Adrenal gland (tissue), 12 donors: Measurements from ENCODE around the gene SIVA1. TPM values are rescaled to one million over a fixed set of nuclear protein-coding genes. Genes with fewer than 3 reads are reported as not detected.

ENCODE experiments used
- DNase-seq, 7 donors: peaks; one replicate each; pipeline ENCODE4 v3.0.0-alpha.2; 2019 to 2020
- H3K27ac ChIP-seq, 5 donors: fragments of 200-600 bp; sonication (generic) in 4 of 5; 1 replicate in 3 of 5; 2 replicates in 2 of 5; pipeline versions ENCODE4 v1.5.1 to v1.8.0; 2016 to 2020; ENCODE audit warnings: mild to moderate bottlenecking in 1 of 5
- H3K27me3 ChIP-seq: fragments of 200-600 bp; 2 replicates; pipeline ENCODE4 v1.8.0; 2021
- H3K36me3 ChIP-seq, 2 donors: fragments of 200-600 bp; replicated peaks in 1 of 2; 1 replicate in 1 of 2; 2 replicates in 1 of 2; pipeline versions ENCODE4 v1.5.1 to v1.8.0; 2018 to 2022
- H3K4me1 ChIP-seq, 2 donors: fragments of 200-600 bp; replicated peaks in 1 of 2; 1 replicate in 1 of 2; 2 replicates in 1 of 2; pipeline versions ENCODE4 v1.5.1 to v1.8.0; 2018 to 2021
- H3K4me3 ChIP-seq, 4 donors: fragments of 200-600 bp; sonication (generic) in 3 of 4; one replicate each; pipeline ENCODE4 v1.5.1; 2016 to 2018
- H3K9me3 ChIP-seq, 3 donors: fragments of 200-600 bp; sonication (generic) in 1 of 3; replicated peaks in 1 of 3; 1 replicate in 2 of 3; 2 replicates in 1 of 3; pipeline versions ENCODE4 v1.5.1 to v1.8.0; 2016 to 2021
- CTCF ChIP-seq, 6 experiments: fragments of 450-650 bp in 4 of 6; fragments of 200-600 bp in 2 of 6; sonication (generic) in 1 of 6; IDR thresholded peaks; 1 replicate in 5 of 6; 2 replicates in 1 of 6; pipeline versions ENCODE4 v1.5.1 to v1.8.0; 2016 to 2021; ENCODE audit warnings: antibody characterized with exemption in 6 of 6, mild to moderate bottlenecking in 2 of 6, moderate library complexity in 1 of 6
- POLR2A ChIP-seq, 2 donors: fragments of 450-650 bp; IDR thresholded peaks; one replicate each; pipeline ENCODE4 v1.6.1; 2017; ENCODE audit warnings: antibody characterized with exemption in 2 of 2, mild to moderate bottlenecking in 2 of 2, moderate library complexity in 1 of 2
- WGBS, 4 donors: extraction: QIAGEN DNeasy Blood & Tissue Kit in 2 of 4; methylation state at CpG; one replicate each; pipeline versions ENCODE4 v1.1.5 to v1.1.7; 2013 to 2017; 5-methylcytosine and 5-hydroxymethylcytosine counted together
- intact Hi-C, 2 donors: fragments of 100-400 bp; cut with DNase I; formaldehyde crosslinking; loops; one replicate each; pipeline versions ENCODE4 v1.14.1 to v1.15.0; 2022 to 2023
- polyA plus RNA-seq, 3 donors: library from polyadenylated mRNA; stranded (reverse); fragments of 200-250 nt in 2 of 3; fragments of 350-450 nt in 1 of 3; fragmentation: Illumina TruSeq in 1 of 3; extraction: RNeasy Lipid Tissue Mini Kit (QIAGEN cat#74804) in 1 of 3; gene quantifications; one replicate each; pipeline ENCODE4 v1.2.3, GENCODE V29; 2013 to 2014
- total RNA-seq, 9 donors: library from RNA; depleted of rRNA in 4 of 9; stranded (reverse); fragments of >200 nt in 4 of 9; fragments of 120-200 nt in 1 of 9; fragmentation: NEBNext Ultra II Directional in 1 of 9; extraction: Animal tissue kit (Norgen Biotek cat#: 25700) in 1 of 9; gene quantifications; one replicate each; pipeline versions ENCODE4 v1.1.0 to v1.2.4, GENCODE V29; 2013 to 2023
- donor health status: healthy with polysubstance abuse.
- donor health status: Bipolar disorder and iron deficiency.
- donor health status: DM: yes; HTN: yes; CAD: no.
- donor health status: DM: no; HTN: no; CAD: no.
- donor health status: DM: no; HTN: no; CAD: no.
- donor health status: DM: yes; HTN: yes; CAD: no.

SIVA1 gene
- total and polyA plus RNA-seq, 12 donors = 2.0 to 294 (median 83.2) TPM

DNA sequence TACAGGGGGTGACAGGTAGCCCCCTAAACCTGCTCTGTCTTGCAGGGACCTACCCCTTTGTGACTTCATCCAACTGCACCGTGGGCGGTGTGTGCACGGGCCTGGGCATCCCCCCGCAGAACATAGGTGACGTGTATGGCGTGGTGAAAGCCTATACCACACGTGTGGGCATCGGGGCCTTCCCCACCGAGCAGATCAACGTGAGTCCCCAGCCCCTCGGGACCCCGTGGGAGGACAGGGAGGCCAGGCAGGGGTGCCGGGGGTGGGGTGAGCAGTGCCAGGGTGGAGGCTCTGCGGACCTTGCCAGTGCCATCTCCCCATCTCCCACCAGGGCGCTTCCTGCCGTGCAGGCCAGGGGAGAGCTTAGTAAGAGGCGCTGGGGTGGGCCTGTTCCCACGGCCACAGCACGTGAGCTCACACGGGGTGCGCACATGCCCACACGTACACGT, 11.1 kb upstream of the SIVA1 start:
- no peaks in the 10 kb centered on the region for H3K36me3 ChIP-seq
- no peaks in the 10 kb centered on the region for H3K27me3 ChIP-seq

DNA sequence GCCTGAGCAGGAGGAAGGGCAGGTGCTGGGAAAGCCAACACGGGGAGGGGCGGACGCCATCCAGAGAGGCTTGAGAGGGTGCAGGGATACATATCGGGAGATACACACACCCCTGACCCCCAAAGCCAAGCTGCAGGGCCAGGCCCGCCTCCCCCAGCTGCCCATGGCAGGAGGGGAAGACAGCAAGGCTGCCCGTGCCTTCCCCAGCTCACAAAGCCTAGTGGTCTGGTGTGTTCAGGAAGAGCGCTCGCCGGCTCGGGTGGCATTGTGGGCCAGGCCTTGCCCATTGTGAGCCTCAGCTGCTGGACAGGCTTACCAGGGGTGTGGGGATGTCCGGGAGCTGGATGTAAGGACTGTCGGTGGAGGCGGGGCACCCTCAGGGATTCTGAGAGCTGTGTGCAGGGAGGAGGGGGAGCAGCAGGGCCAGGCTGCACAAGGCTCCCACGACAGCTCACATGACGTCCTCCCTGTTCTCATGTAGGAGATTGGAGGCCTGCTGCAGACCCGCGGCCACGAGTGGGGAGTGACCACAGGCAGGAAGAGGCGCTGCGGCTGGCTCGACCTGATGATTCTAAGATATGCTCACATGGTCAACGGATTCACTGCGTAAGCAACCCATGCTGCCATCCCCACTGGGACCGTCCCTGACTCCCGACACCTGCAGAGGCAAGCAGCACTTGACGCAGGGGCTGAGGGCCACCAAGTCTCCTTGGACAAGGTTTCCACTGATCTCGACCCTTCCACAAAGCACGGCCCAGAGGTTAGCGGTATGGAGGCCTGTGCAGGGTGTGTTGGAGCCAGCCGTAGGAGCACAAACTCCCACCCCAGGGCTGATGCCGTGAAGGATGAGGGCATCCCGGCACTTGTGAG, 10.1 kb upstream of the SIVA1 start:
- no peaks in the 10 kb centered on the region for H3K9me3 ChIP-seq
- no peaks in the 10 kb centered on the region for H3K36me3 ChIP-seq
- no peaks in the 10 kb centered on the region for H3K27me3 ChIP-seq
- TF ChIP-seq POLR2A (IDR thresholded peaks at IDR 0.05) (no peak), CTCF (IDR thresholded peaks at IDR 0.05) (no peak)
- intact Hi-C loops = no loop called here
- no peak for DNase-seq
- no peak overlapping the region for H3K27ac ChIP-seq
- H3K4me3 ChIP-seq = no peak overlapping the region
- 92 to 98% (median 93%) methylated on average over 10 to 32 of the region's 32 CpGs for whole genome bisulfite sequencing, 4 donors
- peaks cover 0 to 6% of the 10 kb centered on the region in 2 donors for H3K4me1 ChIP-seq

More for the DNA sequence above, 11.1 kb upstream of the SIVA1 start:
- intact Hi-C loops = no loop called here
- TF ChIP-seq POLR2A (IDR thresholded peaks at IDR 0.05) (no peak), CTCF (IDR thresholded peaks at IDR 0.05) (no peak)
- H3K4me1 ChIP-seq = peaks cover 0 to 10% of the 10 kb centered on the region in 2 donors
- H3K27ac ChIP-seq = no peak overlapping the region
- H3K4me3 ChIP-seq = no peak overlapping the region
- DNase-seq = no peak
- WGBS, 4 donors = 89 to 96% (median 92%) methylated on average over 7 to 23 of the region's 23 CpGs
- no peaks in the 10 kb centered on the region for H3K9me3 ChIP-seq

DNA sequence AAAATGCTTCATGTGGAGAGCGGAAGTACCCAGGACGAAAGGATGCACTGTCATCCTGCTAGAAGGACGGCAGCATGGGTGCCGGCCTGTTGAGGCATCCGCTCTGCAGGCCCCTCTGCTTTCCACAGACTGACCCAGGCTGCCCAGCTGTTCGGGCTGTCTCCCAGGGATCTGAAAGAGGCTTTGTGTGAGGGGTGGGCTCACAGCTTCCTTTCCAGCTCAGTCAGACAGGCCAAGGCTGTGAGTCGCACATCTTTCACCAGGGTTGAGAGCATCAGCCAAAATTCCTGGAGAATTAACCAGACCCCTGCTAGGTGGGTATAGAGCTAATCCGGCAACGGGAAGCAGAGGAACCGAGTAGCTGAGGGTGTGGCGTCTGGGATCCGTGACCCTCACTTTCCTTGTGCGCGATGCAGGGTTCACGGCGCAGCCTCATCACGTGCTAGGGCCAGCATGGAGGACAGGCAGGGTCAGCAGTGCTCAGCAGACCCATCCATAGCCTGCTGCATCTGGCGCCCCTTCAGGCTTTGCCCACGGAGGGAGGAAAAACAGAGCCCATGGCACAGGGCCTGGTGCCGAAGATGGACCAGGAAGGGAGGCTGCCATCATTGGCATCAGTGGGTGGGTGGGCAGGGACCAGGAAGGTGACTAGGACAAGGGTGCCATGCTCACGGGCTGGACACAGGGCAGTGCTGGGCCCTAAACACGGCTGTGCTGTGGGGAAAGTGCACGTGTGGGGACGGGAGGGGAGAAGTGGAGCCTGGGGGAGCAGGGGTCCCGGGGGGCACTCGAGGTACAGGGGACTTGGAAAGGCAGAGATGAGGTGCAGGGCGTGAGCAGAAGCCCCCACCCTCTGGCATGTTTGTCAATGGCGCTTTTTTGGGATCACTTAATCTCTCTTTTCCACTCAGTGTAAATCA, 9.2 kb upstream of the SIVA1 start:
- TF ChIP-seq CTCF (IDR thresholded peaks at IDR 0.05) (no peak), POLR2A (IDR thresholded peaks at IDR 0.05) (no peak)
- H3K9me3 ChIP-seq = no peaks in the 10 kb centered on the region
- no peak overlapping the region for H3K27ac ChIP-seq
- no peak overlapping the region for H3K4me3 ChIP-seq
- intact Hi-C loops = no loop called here
- WGBS, 4 donors = 88 to 95% (median 93%) methylated on average over 22 to 28 of the region's 28 CpGs
- H3K27me3 ChIP-seq = no peaks in the 10 kb centered on the region
- no peaks in the 10 kb centered on the region for H3K36me3 ChIP-seq
- peaks cover 0 to 6% of the 10 kb centered on the region in 2 donors for H3K4me1 ChIP-seq
- DNase-seq = no peak

GRCh38 chr14:104744484-104744883, 8.5 kb upstream of the SIVA1 start:
- TF ChIP-seq CTCF (IDR thresholded peaks at IDR 0.05) (no peak), POLR2A (IDR thresholded peaks at IDR 0.05) (no peak)
- no peak for DNase-seq
- H3K4me3 ChIP-seq = no peak overlapping the region
- H3K9me3 ChIP-seq = no peaks in the 10 kb centered on the region
- WGBS, 4 donors = 92 to 96% (median 95%) methylated on average over 10 of the region's 10 CpGs
- intact Hi-C loops = no loop called here
- H3K27ac ChIP-seq = no peak overlapping the region
- no peaks in the 10 kb centered on the region for H3K27me3 ChIP-seq
- no peaks in the 10 kb centered on the region for H3K36me3 ChIP-seq
- peaks cover 0 to 6% of the 10 kb centered on the region in 2 donors for H3K4me1 ChIP-seq
